K562 (cell line): ENCODE data around the gene KIF5C. TPM values are rescaled to one million over a fixed set of nuclear protein-coding genes. Genes with fewer than 3 reads are reported as not detected.

Source experiments
- ATAC-seq: fragments of 200-7000 bp; cut with Tn5 transposase; 3 replicates; pipeline ENCODE4 v1.9.1; 2020; ENCODE audit warnings: moderate library complexity
- BruUV-seq: library from RNA; stranded (reverse); fragments of 400-500 nt; replicated peaks from 2 replicates; lab custom pipeline; 2021; lab: Mats Ljungman, UMichigan
- CTCF ChIA-PET: fragments of 300-600 bp; formaldehyde crosslinking; extraction: SDS; loops from one replicate; lab custom pipeline; 2021; ENCODE audit warnings: low intra/inter-chr PET ratio; lab: Yijun Ruan, JAX
- POLR2A ChIA-PET: fragments of 300-600, 350-650 bp; sonication (Branson Sonifier 250); formaldehyde crosslinking; extraction: SDS; loops from one replicate; lab custom pipeline; 2021; ENCODE audit warnings: antibody characterized with exemption, inconsistent platforms; lab: Yijun Ruan, JAX
- DNase-seq, 4 experiments: peaks; one replicate each; pipeline versions ENCODE4 v3.0.0 to v3.0.0-alpha.2; 2011 to 2018; ENCODE audit warnings: low spot score in 3 of 4, mixed read lengths in 3 of 4; ENCODE audit errors: extremely low read depth in 1 of 4
- FAIRE-seq: peaks from 2 replicates; lab custom pipeline; 2011; peaks lifted over from hg19 to GRCh38; lab: Jason Lieb, UNC
- H2AFZ ChIP-seq: 2 replicates; pipeline ENCODE4 v1.6.0; 2011; ENCODE audit warnings: low read depth, low read length, control low read depth, inconsistent platforms
- H3K27ac ChIP-seq: fragments of 200-600 bp; 3 replicates; pipeline ENCODE4 v1.8.0; 2011; ENCODE audit warnings: low read depth, mild to moderate bottlenecking, control low read depth, inconsistent platforms, low read length, moderate library complexity, mixed read lengths; ENCODE audit errors: extremely low read depth
- H3K27me3 ChIP-seq, 2 experiments: fragments of 300-600 bp in 1 of 2; 2 replicates in 1 of 2; 3 replicates in 1 of 2; pipeline versions ENCODE4 v1.6.0 to v1.8.0; 2011; ENCODE audit warnings: inconsistent platforms in 2 of 2, low read length in 2 of 2, mild to moderate bottlenecking in 1 of 2, mixed read lengths in 1 of 2, moderate library complexity in 1 of 2; ENCODE audit not compliant: control insufficient read depth in 2 of 2, insufficient read depth in 2 of 2
- H3K36me3 ChIP-seq: fragments of 300-600 bp; 3 replicates; pipeline ENCODE4 v1.8.0; 2011; ENCODE audit warnings: mild to moderate bottlenecking, low read length, inconsistent platforms; ENCODE audit not compliant: control insufficient read depth, insufficient read depth
- H3K4me1 ChIP-seq, 2 experiments: fragments of 200-600 bp in 1 of 2; replicated peaks in 1 of 2; 2 replicates in 1 of 2; 3 replicates in 1 of 2; pipeline versions ENCODE4 v1.5.1 to v1.8.0; 2011; ENCODE audit warnings: inconsistent platforms in 2 of 2, low read length in 2 of 2, mild to moderate bottlenecking in 1 of 2, mixed read lengths in 1 of 2, moderate library complexity in 1 of 2; ENCODE audit not compliant: control insufficient read depth in 2 of 2, insufficient read depth in 2 of 2
- H3K4me2 ChIP-seq: 2 replicates; pipeline ENCODE4 v1.6.1; 2011; ENCODE audit warnings: low read length, control low read depth, inconsistent platforms, mixed read lengths; ENCODE audit not compliant: insufficient read depth
- H3K4me3 ChIP-seq: fragments of 200-600 bp; sonication (generic), shearing (Covaris generic); 2 replicates; pipeline ENCODE4 v1.5.1; 2016; ENCODE audit warnings: control low read depth, inconsistent platforms
- H3K79me2 ChIP-seq: fragments of 200-600 bp; 3 replicates; pipeline ENCODE4 v1.8.0; 2011; ENCODE audit warnings: low read length, inconsistent platforms; ENCODE audit not compliant: control insufficient read depth, insufficient read depth
- H3K9ac ChIP-seq, 2 experiments: 2 replicates each; pipeline versions ENCODE4 v1.6.0 to v1.6.1; 2011; ENCODE audit warnings: low read depth in 2 of 2, low read length in 2 of 2, control low read depth in 1 of 2, inconsistent platforms in 1 of 2, mild to moderate bottlenecking in 1 of 2, mixed read lengths in 1 of 2; ENCODE audit not compliant: insufficient read depth in 1 of 2
- H3K9me1 ChIP-seq: one replicate; pipeline ENCODE4 v1.6.0; 2011; ENCODE audit warnings: inconsistent platforms, mild to moderate bottlenecking, low read length, moderate library complexity; ENCODE audit not compliant: control insufficient read depth, insufficient read depth
- H3K9me3 ChIP-seq: replicated peaks from 2 replicates; pipeline ENCODE4 v1.5.1; 2011; ENCODE audit warnings: low read depth, low read length, inconsistent platforms; ENCODE audit not compliant: control insufficient read depth, insufficient read depth
- H4K20me1 ChIP-seq: replicated peaks from 2 replicates; pipeline ENCODE4 v1.6.1; 2011; ENCODE audit warnings: low read length, inconsistent platforms, mixed read lengths; ENCODE audit not compliant: control insufficient read depth, insufficient read depth
- MIER1 ChIP-seq: fragments of 450-650 bp; IDR thresholded peaks from 2 replicates; pipeline ENCODE4 v1.6.1; 2016; ENCODE audit warnings: antibody characterized with exemption, mild to moderate bottlenecking, low read depth
- NR2C2 ChIP-seq, 2 experiments: fragments of 200-800 bp in 1 of 2; sonication (Bioruptor generic) in 1 of 2; sonication (generic) in 1 of 2; formaldehyde crosslinking in 1 of 2; IDR thresholded peaks; 2 replicates each; pipeline versions ENCODE4 v1.6.1 to v1.8.0; 2016 to 2022; ENCODE audit warnings: mild to moderate bottlenecking in 1 of 2, missing compliant biosample characterization in 1 of 2, missing genetic modification characterization in 1 of 2, missing genetic modification reagents in 1 of 2
- SAFB ChIP-seq: fragments of 200-400 bp; formaldehyde crosslinking; IDR thresholded peaks from 2 replicates; pipeline ENCODE4 v1.6.1; 2017; ENCODE audit warnings: low read depth, low read length, borderline replicate concordance
- SFPQ ChIP-seq: fragments of 200-400 bp; formaldehyde crosslinking; IDR thresholded peaks from 2 replicates; pipeline ENCODE4 v1.6.1; 2017; ENCODE audit warnings: mild to moderate bottlenecking, low read depth, low read length, moderate library complexity
- SRSF9 ChIP-seq: fragments of 200-400 bp; formaldehyde crosslinking; IDR thresholded peaks from 2 replicates; pipeline ENCODE4 v1.6.1; 2017; ENCODE audit warnings: low read depth, low read length, borderline replicate concordance
- TRIM28 ChIP-seq: fragments of 450-650 bp; IDR thresholded peaks from 2 replicates; pipeline ENCODE4 v1.6.1; 2017
- ZBTB7A ChIP-seq: IDR thresholded peaks from 2 replicates; pipeline ENCODE4 v1.6.1; 2011; ENCODE audit warnings: low read depth, mild to moderate bottlenecking, low read length, moderate library complexity, borderline replicate concordance; ENCODE audit not compliant: control insufficient read depth
- ZNF140 ChIP-seq: fragments of 250-450 bp; sonication (Bioruptor Pico); IDR thresholded peaks from 2 replicates; pipeline ENCODE4 v1.8.0; 2021; ENCODE audit warnings: moderate library complexity, mild to moderate bottlenecking, inconsistent platforms
- WGBS: fragments of 100-300 bp; shearing (Covaris generic); methylation state at CpG from one replicate; pipeline ENCODE4 v1.1.6; 2016; ENCODE audit warnings: low coverage, mixed read lengths; ENCODE audit not compliant: insufficient coverage; ENCODE audit errors: missing lambda C conversion rate; 5-methylcytosine and 5-hydroxymethylcytosine counted together
- in situ Hi-C: fragments of 300-500 bp; cut with MboI; formaldehyde crosslinking; loops from 4 replicates; pipeline ENCODE4 v1.15.0; 2018; ENCODE audit warnings: inconsistent platforms, mixed read lengths
- intact Hi-C: fragments of 100-400 bp; cut with micrococcal nuclease; formaldehyde crosslinking; loops from 2 replicates; pipeline ENCODE4 v1.14.2; 2022
- polyA plus RNA-seq, 8 experiments: library from polyadenylated mRNA; depleted of rRNA in 4 of 8; stranded (reverse) in 5 of 8; unstranded in 3 of 8; fragments of >200 nt; fragmentation: Nextera tagmentation in 2 of 8; fragmentation: Illumina TruSeq in 1 of 8; extraction: Ambion mirVana in 2 of 8; extraction: Trizol in 1 of 8; gene quantifications; 2 replicates each; pipeline versions ENCODE4 v1.2.1 to v1.2.3, GENCODE V29; 2011 to 2014; ENCODE audit warnings: inconsistent platforms in 1 of 8, missing spikeins in 1 of 8
- total RNA-seq, 7 experiments: library from RNA; depleted of rRNA in 6 of 7; stranded (reverse); fragments of >200 nt in 6 of 7; fragmentation: Illumina TruSeq in 2 of 7; extraction: Trizol in 2 of 7; gene quantifications; 2 replicates each; pipeline versions ENCODE4 v1.2.1 to v1.2.3, GENCODE V29; 2011 to 2021; ENCODE audit warnings: low replicate concordance in 1 of 7

Gene KIF5C
- total and polyA plus RNA-seq, 9 of the 15 experiments (the other 6 are each of a cell fraction or from before 2014, with no cell fraction given): 0.01 to 0.09 (median 0.01) TPM; not detected in 6

GRCh38 chr2:149023091-149023490 is 148.1 kb downstream of the KIF5C start:
- Histone ChIP-seq H2AFZ (no peak overlapping the region), H3K27me3 (peaks cover 8 to 10% of the 10 kb centered on the region in 2 experiments; a peak in 2 of 5 replicates), H3K9ac (no peak overlapping the region), H3K4me2 (no peak overlapping the region), H3K36me3 (no peaks in the 10 kb centered on the region), H3K79me2 (no peaks in the 10 kb centered on the region), H3K9me3 (no peaks in the 10 kb centered on the region), H3K4me3 (no peak overlapping the region), H3K27ac (no peak overlapping the region), H3K9me1 (no peaks in the 10 kb centered on the region), H3K4me1 (no peaks in the 10 kb centered on the region), H4K20me1 (no peaks in the 10 kb centered on the region)
- DNase-seq: no peak
- CTCF ChIA-PET: no interaction called here
- under 1% methylated on average over 6 of the region's 6 CpGs for WGBS
- BruUV-seq: no TSS peak
- in situ Hi-C loops: no loop called here
- POLR2A ChIA-PET: no interaction called here
- TF ChIP-seq MIER1: no peak
- no peak for TF ChIP-seq TRIM28
- no peak for TF ChIP-seq SRSF9
- TF ChIP-seq ZNF140 (CRISPR knock-in tag): no peak
- TF ChIP-seq SAFB: no peak
- TF ChIP-seq ZBTB7A: no peak
- no peak for TF ChIP-seq NR2C2 (CRISPR knock-in tag; IDR thresholded peaks at IDR 0.05)
- TF ChIP-seq NR2C2 (tag; IDR thresholded peaks at IDR 0.05): no peak
- TF ChIP-seq SFPQ: no peak
- no peak for FAIRE-seq
- peak; percentile 24; the same call in 2 of the 3 replicates for ATAC-seq
- intact Hi-C loops: no loop called here
